IMR-90 (cell line): ENCODE measurements around the gene PCNP. TPM values are rescaled to one million over a fixed set of nuclear protein-coding genes. Genes with fewer than 3 reads are reported as not detected.

Experiments used
- ATAC-seq: fragments of 200-7000 bp; cut with Tn5 transposase; 2 replicates; pipeline ENCODE4 v1.9.1; 2020; ENCODE audit warnings: low read depth, mild to moderate bottlenecking, moderate library complexity
- BruUV-seq: library from RNA; stranded (reverse); fragments of 400-500 nt; replicated peaks from 2 replicates; lab custom pipeline; 2021; lab: Mats Ljungman, UMichigan
- CTCF ChIA-PET: fragments of 300-600 bp; formaldehyde crosslinking; extraction: SDS; loops from one replicate; lab custom pipeline; 2021; ENCODE audit warnings: antibody characterized with exemption; lab: Yijun Ruan, JAX
- POLR2A ChIA-PET: fragments of 300-600 bp; sonication (Branson Sonifier 250); formaldehyde crosslinking; loops from one replicate; lab custom pipeline; 2022; ENCODE audit warnings: antibody characterized with exemption; ENCODE audit not compliant: unreplicated experiment; lab: Charles Lee
- DNase-seq: peaks from one replicate; pipeline ENCODE4 v3.0.0; 2013
- H2AFZ ChIP-seq: replicated peaks from 2 replicates; pipeline ENCODE3; 2013; ENCODE audit warnings: low read length, mild to moderate bottlenecking; ENCODE audit not compliant: poor library complexity
- H2AK5ac ChIP-seq: 2 replicates; pipeline ENCODE4 v1.6.1; 2013; ENCODE audit warnings: low read depth, low read length, inconsistent platforms
- H2AK9ac ChIP-seq: replicated peaks from 2 replicates; pipeline ENCODE3; 2013; ENCODE audit warnings: mild to moderate bottlenecking, low read depth, low read length, moderate library complexity; ENCODE audit not compliant: poor library complexity
- H2BK120ac ChIP-seq: 2 replicates; pipeline ENCODE4 v1.6.1; 2013; ENCODE audit warnings: low read depth, low read length, inconsistent platforms
- H2BK15ac ChIP-seq: 3 replicates; pipeline ENCODE4 v1.6.1; 2013; ENCODE audit warnings: low read depth, low read length, inconsistent platforms
- H2BK20ac ChIP-seq: 2 replicates; pipeline ENCODE4 v1.6.1; 2013; ENCODE audit warnings: low read depth, mild to moderate bottlenecking, inconsistent platforms, low read length, moderate library complexity
- H2BK5ac ChIP-seq: 2 replicates; pipeline ENCODE4 v1.6.1; 2013; ENCODE audit warnings: mild to moderate bottlenecking, low read depth, low read length, inconsistent platforms; ENCODE audit not compliant: poor library complexity, severe bottlenecking
- H3K14ac ChIP-seq: replicated peaks from 2 replicates; pipeline ENCODE4 v1.6.1; 2013; ENCODE audit warnings: low read depth, low read length, inconsistent platforms
- H3K18ac ChIP-seq: 2 replicates; pipeline ENCODE4 v1.6.1; 2013; ENCODE audit warnings: low read depth, low read length, control low read depth
- H3K23ac ChIP-seq: 2 replicates; pipeline ENCODE4 v1.6.1; 2013; ENCODE audit warnings: low read depth, low read length, inconsistent platforms
- H3K27ac ChIP-seq: 2 replicates; pipeline ENCODE4 v1.5.1; 2013; ENCODE audit warnings: mild to moderate bottlenecking, control low read depth, low read length; ENCODE audit not compliant: insufficient read depth
- H3K27me3 ChIP-seq: 2 replicates; pipeline ENCODE4 v1.6.1; 2013; ENCODE audit warnings: low read length; ENCODE audit not compliant: control insufficient read depth, insufficient read depth
- H3K36me3 ChIP-seq: 2 replicates; pipeline ENCODE4 v1.6.1; 2013; ENCODE audit warnings: low read length, mixed read lengths; ENCODE audit not compliant: control insufficient read depth, insufficient read depth
- H3K4ac ChIP-seq: 2 replicates; pipeline ENCODE4 v1.6.1; 2013; ENCODE audit warnings: low read depth, low read length, inconsistent platforms
- H3K4me1 ChIP-seq: 2 replicates; pipeline ENCODE4 v1.6.1; 2013; ENCODE audit warnings: low read length, mixed read lengths; ENCODE audit not compliant: control insufficient read depth, insufficient read depth
- H3K4me2 ChIP-seq: 2 replicates; pipeline ENCODE4 v1.6.1; 2013; ENCODE audit warnings: low read depth, mild to moderate bottlenecking, control low read depth, low read length, moderate library complexity
- H3K4me3 ChIP-seq: 2 replicates; pipeline ENCODE4 v1.5.1; 2013; ENCODE audit warnings: low read depth, mild to moderate bottlenecking, control low read depth, low read length, moderate library complexity; ENCODE audit not compliant: insufficient read depth
- H3K56ac ChIP-seq: 2 replicates; pipeline ENCODE4 v1.6.1; 2013; ENCODE audit warnings: low read length, inconsistent platforms; ENCODE audit not compliant: insufficient read depth; ENCODE audit errors: extremely low read depth
- H3K79me1 ChIP-seq, 2 experiments: 2 replicates each; pipeline ENCODE4 v1.6.1; 2013; ENCODE audit warnings: low read length in 2 of 2, inconsistent platforms in 1 of 2, low read depth in 1 of 2
- H3K9ac ChIP-seq: 2 replicates; pipeline ENCODE4 v1.6.1; 2013; ENCODE audit warnings: low read depth, low read length, control low read depth
- H3K9me1 ChIP-seq: 2 replicates; pipeline ENCODE4 v1.6.1; 2013; ENCODE audit warnings: low read length, inconsistent platforms; ENCODE audit not compliant: insufficient read depth
- H3K9me3 ChIP-seq: 2 replicates; pipeline ENCODE4 v1.6.1; 2013; ENCODE audit warnings: low read length; ENCODE audit not compliant: control insufficient read depth, insufficient read depth
- H4K20me1 ChIP-seq: 2 replicates; pipeline ENCODE4 v1.6.1; 2013; ENCODE audit warnings: low read length, inconsistent platforms; ENCODE audit not compliant: insufficient read depth
- H4K5ac ChIP-seq: 2 replicates; pipeline ENCODE4 v1.6.1; 2013; ENCODE audit warnings: mild to moderate bottlenecking, low read depth, low read length, control low read depth
- H4K8ac ChIP-seq, 2 experiments: 2 replicates each; pipeline ENCODE4 v1.6.1; 2013; ENCODE audit warnings: low read depth in 2 of 2, low read length in 2 of 2, control low read depth in 1 of 2, inconsistent platforms in 1 of 2
- H4K91ac ChIP-seq: 2 replicates; pipeline ENCODE4 v1.6.1; 2013; ENCODE audit warnings: low read depth, low read length, inconsistent platforms; ENCODE audit not compliant: insufficient read depth
- BHLHE40 ChIP-seq: fragments of 150-350 bp; IDR thresholded peaks from 2 replicates; pipeline ENCODE4 v1.6.1; 2016; ENCODE audit warnings: mild to moderate bottlenecking, low read depth, low read length
- CEBPB ChIP-seq: IDR thresholded peaks from 2 replicates; pipeline ENCODE4 v1.6.1; 2012; ENCODE audit warnings: low read depth, low read length, improper control_type of control experiment
- CHD1 ChIP-seq: IDR thresholded peaks from 2 replicates; pipeline ENCODE4 v1.6.1; 2012; ENCODE audit warnings: low read depth, low read length, improper control_type of control experiment
- CTCF ChIP-seq: conservative IDR thresholded peaks from 2 replicates; pipeline ENCODE4 v1.5.1; 2012; ENCODE audit warnings: mild to moderate bottlenecking, low read depth, low read length, improper control_type of control experiment
- ELK1 ChIP-seq: fragments of 150-350 bp; IDR thresholded peaks from 2 replicates; pipeline ENCODE4 v1.6.1; 2016; ENCODE audit warnings: low read depth, mild to moderate bottlenecking, low read length, moderate library complexity, borderline replicate concordance
- FOS ChIP-seq: fragments of 150-350 bp; IDR thresholded peaks from 2 replicates; pipeline ENCODE4 v1.6.1; 2016; ENCODE audit warnings: low read depth, low read length
- MAFK ChIP-seq: IDR thresholded peaks from 2 replicates; pipeline ENCODE4 v1.6.1; 2012; ENCODE audit warnings: low read depth, low read length, improper control_type of control experiment
- MAZ ChIP-seq: IDR thresholded peaks from 2 replicates; pipeline ENCODE4 v1.6.1; 2012; ENCODE audit warnings: low read depth, mild to moderate bottlenecking, low read length, improper control_type of control experiment, moderate library complexity, borderline replicate concordance
- NFE2L2 ChIP-seq: fragments of 150-350 bp; IDR thresholded peaks from 2 replicates; pipeline ENCODE4 v1.6.1; 2016; ENCODE audit warnings: low read depth, mild to moderate bottlenecking, low read length
- POLR2A ChIP-seq: IDR thresholded peaks from 2 replicates; pipeline ENCODE4 v1.6.1; 2012; ENCODE audit warnings: mild to moderate bottlenecking, low read depth, low read length
- SMC3 ChIP-seq: fragments of 150-350 bp; IDR thresholded peaks from 2 replicates; pipeline ENCODE4 v1.6.1; 2016; ENCODE audit warnings: low read depth, mild to moderate bottlenecking, antibody characterized with exemption, low read length, moderate library complexity
- USF2 ChIP-seq: fragments of 150-350 bp; IDR thresholded peaks from 2 replicates; pipeline ENCODE4 v1.6.1; 2017; ENCODE audit warnings: mild to moderate bottlenecking, antibody characterized with exemption, low read length, low read depth
- WGBS, 2 experiments: methylation state at CpG; one replicate each; pipeline versions ENCODE4 v1.1.5 to v1.1.7; 2013; ENCODE audit warnings: missing lambda C conversion rate in 2 of 2; ENCODE audit not compliant: insufficient read length in 1 of 2; ENCODE audit errors: extremely low coverage in 2 of 2; 5-methylcytosine and 5-hydroxymethylcytosine counted together
- dilution Hi-C: fragments of 300-500 bp; cut with HindIII; formaldehyde crosslinking; loops from one replicate; pipeline ENCODE4 v1.14.3; 2018; ENCODE audit warnings: low sequenced_read_pairs; ENCODE audit not compliant: unreplicated experiment
- in situ Hi-C: fragments of 300-500 bp; cut with MboI; formaldehyde crosslinking; loops from 3 replicates; pipeline ENCODE4 v1.14.3; 2019; ENCODE audit warnings: low sequenced_read_pairs, inconsistent platforms, mixed read lengths
- intact Hi-C: fragments of 100-400 bp; cut with micrococcal nuclease; formaldehyde crosslinking; loops from 2 replicates; pipeline ENCODE4 v1.10.0; 2022
- polyA plus RNA-seq, 3 experiments: library from polyadenylated mRNA; depleted of rRNA; stranded (reverse); fragments of >200 nt; gene quantifications; 2 replicates each; pipeline ENCODE4 v1.2.3, GENCODE V29; 2012; ENCODE audit warnings: low replicate concordance in 1 of 3
- total RNA-seq: library from RNA; depleted of rRNA; stranded (reverse); fragments of >200 nt; gene quantifications from 2 replicates; pipeline ENCODE4 v1.2.3, GENCODE V29; 2012

The PCNP gene
- total and polyA plus RNA-seq, 2 of the 4 experiments (the other 2 are of a cell fraction): 34.6 to 53.2 TPM

GRCh38 chr3:101623656-101624055 is 49.7 kb downstream of the PCNP start:
- Histone ChIP-seq H4K91ac (no peak overlapping the region), H3K27ac (no peak overlapping the region), H2AK5ac (no peak overlapping the region), H2AK9ac (no peak overlapping the region), H3K18ac (no peak overlapping the region), H4K5ac (no peak overlapping the region), H2BK120ac (no peak overlapping the region), H3K9me1 (no peaks in the 10 kb centered on the region), H2BK20ac (no peak overlapping the region), H3K4ac (no peak overlapping the region), H2BK15ac (no peak overlapping the region), H2BK5ac (no peak overlapping the region), H3K56ac (no peak overlapping the region), H3K9me3 (no peaks in the 10 kb centered on the region), H2AFZ (no peak overlapping the region), H3K27me3 (no peaks in the 10 kb centered on the region), H3K36me3 (no peaks in the 10 kb centered on the region), H3K4me1 (no peaks in the 10 kb centered on the region), H3K14ac (no peak overlapping the region), H3K4me2 (no peak overlapping the region), H3K79me1 (no peaks in the 10 kb centered on the region), H4K8ac (no peak overlapping the region), H3K9ac (no peak overlapping the region), H3K4me3 (no peak overlapping the region), H3K23ac (no peak overlapping the region), H4K20me1 (no peaks in the 10 kb centered on the region)
- dilution Hi-C loops: no loop called here
- ATAC-seq (no peak), DNase-seq (no peak)
- intact Hi-C loops: no loop called here
- in situ Hi-C loops: no loop called here
- TF ChIP-seq SMC3 (no peak), ELK1 (no peak), USF2 (no peak), CEBPB (no peak), CTCF (no peak), MAZ (no peak), NFE2L2 (no peak), POLR2A (no peak), FOS (no peak), BHLHE40 (no peak), MAFK (no peak), CHD1 (no peak)
- ChIA-PET POLR2A (no interaction called here), CTCF (no interaction called here)
- no CpG with 5 or more reads among the region's 1 CpG for WGBS, 2 experiments
- BruUV-seq: no TSS peak
